ENCODE measurements around the gene PIP4K2A. TPM values are rescaled to one million over a fixed set of nuclear protein-coding genes. Genes with fewer than 3 reads are reported as not detected.

Gene PIP4K2A
- total and polyA plus RNA-seq, 2 experiments from 2014 or later = 16.5 to 31.1 TPM

- no peaks in the 10 kb centered on the region for H4K20me1 ChIP-seq (ENCODE audit: insufficient read depth, poor library complexity, severe bottlenecking)
- H2AFZ ChIP-seq = no peak overlapping the region
- H3K4me3 ChIP-seq = no peak overlapping the region
- no peak overlapping the region for H3K27ac ChIP-seq
- no peaks in the 10 kb centered on the region for H3K9me3 ChIP-seq (ENCODE audit: low read depth)
- no peak overlapping the region for H3K4me2 ChIP-seq
- no peaks in the 10 kb centered on the region for H3K4me1 ChIP-seq (ENCODE audit: insufficient read depth)
- no peaks in the 10 kb centered on the region for H3K36me3 ChIP-seq (replicated peaks; ENCODE audit: insufficient read depth, low read depth)
- H3K9me2 ChIP-seq (replicated peaks; ENCODE audit: insufficient read depth) = no peaks in the 10 kb centered on the region
- DNase-seq (ENCODE audit: low spot score) = no peak
- TF ChIP-seq CTCF (IDR thresholded peaks at IDR 0.05; ENCODE audit: poor library complexity) = no peak
- TF ChIP-seq EZH2phosphoT487 (IDR thresholded peaks at IDR 0.05; ENCODE audit: low read depth, severe bottlenecking, unreplicated experiment) = no peak
- no peak for TF ChIP-seq EZH2 (IDR thresholded peaks at IDR 0.05; ENCODE audit: borderline replicate concordance)
- WGBS (ENCODE audit: low lambda C conversion rate, missing lambda C conversion rate) = 94% methylated on average over 12 of the region's 12 CpGs
- no peaks in the 10 kb centered on the region for H3K27me3 ChIP-seq
- no peaks in the 10 kb centered on the region for H3K79me2 ChIP-seq
Observed at GRCh38 chr10:22544325-22545068, 169.9 kb downstream of the PIP4K2A start.

GRCh38 chr10:22542773-22543172 lies 171.6 kb downstream of the PIP4K2A start:
- 64% methylated on average over 7 of the region's 7 CpGs for WGBS (ENCODE audit: low lambda C conversion rate, missing lambda C conversion rate)
- H3K4me3 ChIP-seq = no peak overlapping the region

GRCh38 chr10:22541900-22542299 lies 172.5 kb downstream of the PIP4K2A start:
- Histone ChIP-seq H3K79me2 (no peaks in the 10 kb centered on the region), H3K36me3 (replicated peaks; ENCODE audit: insufficient read depth, low read depth) (no peaks in the 10 kb centered on the region), H3K9me2 (replicated peaks; ENCODE audit: insufficient read depth) (no peaks in the 10 kb centered on the region), H3K27ac (no peak overlapping the region), H3K27me3 (no peaks in the 10 kb centered on the region), H3K4me1 (ENCODE audit: insufficient read depth) (no peaks in the 10 kb centered on the region), H3K9me3 (ENCODE audit: low read depth) (no peaks in the 10 kb centered on the region), H3K4me2 (no peak overlapping the region), H3K4me3 (no peak overlapping the region), H2AFZ (no peak overlapping the region), H4K20me1 (ENCODE audit: insufficient read depth, poor library complexity, severe bottlenecking) (no peaks in the 10 kb centered on the region)
- WGBS (ENCODE audit: low lambda C conversion rate, missing lambda C conversion rate) = 88% methylated on average over 9 of the region's 10 CpGs
- TF ChIP-seq CTCF (IDR thresholded peaks at IDR 0.05; ENCODE audit: poor library complexity) (no peak), EZH2 (IDR thresholded peaks at IDR 0.05; ENCODE audit: borderline replicate concordance) (no peak), EZH2phosphoT487 (IDR thresholded peaks at IDR 0.05; ENCODE audit: low read depth, severe bottlenecking, unreplicated experiment) (no peak)
- DNase-seq (ENCODE audit: low spot score) = no peak

More at GRCh38 chr10:22542773-22543172, 171.6 kb downstream of the PIP4K2A start:
- Histone ChIP-seq H3K4me2 (no peak overlapping the region), H3K9me2 (replicated peaks; ENCODE audit: insufficient read depth) (no peaks in the 10 kb centered on the region), H4K20me1 (ENCODE audit: insufficient read depth, poor library complexity, severe bottlenecking) (no peaks in the 10 kb centered on the region), H3K36me3 (replicated peaks; ENCODE audit: insufficient read depth, low read depth) (no peaks in the 10 kb centered on the region), H3K79me2 (no peaks in the 10 kb centered on the region), H3K4me1 (ENCODE audit: insufficient read depth) (no peaks in the 10 kb centered on the region), H3K27me3 (no peaks in the 10 kb centered on the region), H3K9me3 (ENCODE audit: low read depth) (no peaks in the 10 kb centered on the region), H2AFZ (no peak overlapping the region), H3K27ac (no peak overlapping the region)
- no peak for TF ChIP-seq CTCF (IDR thresholded peaks at IDR 0.05; ENCODE audit: poor library complexity)
- TF ChIP-seq EZH2phosphoT487 (IDR thresholded peaks at IDR 0.05; ENCODE audit: low read depth, severe bottlenecking, unreplicated experiment) = no peak
- TF ChIP-seq EZH2 (IDR thresholded peaks at IDR 0.05; ENCODE audit: borderline replicate concordance) = no peak
- DNase-seq (ENCODE audit: low spot score) = no peak
